Epidermal melanocyte (primary cell): ENCODE results near the gene DNAH7.

Source experiments
- DNase-seq: peaks from one replicate; pipeline ENCODE4 v3.0.0; 2011; ENCODE audit warnings: low spot score; ENCODE audit not compliant: insufficient read length

Gene DNAH7

GRCh38 chr2:195813421-195813820, 255.2 kb downstream of the DNAH7 start:
- no peak for DNase-seq

- no peak for DNase-seq
These were observed 258.1 kb downstream of the DNAH7 start for GRCh38 chr2:195810340-195811098.

- no peak for DNase-seq
These were observed 260.4 kb downstream of the DNAH7 start for GRCh38 chr2:195808189-195808588.

- DNase-seq: no peak
These were observed 263.2 kb downstream of the DNAH7 start for GRCh38 chr2:195805283-195805976.

- DNase-seq: no peak
These were observed 272.8 kb downstream of the DNAH7 start for GRCh38 chr2:195795879-195796278.

- DNase-seq: no peak
These were observed 274.8 kb downstream of the DNAH7 start for GRCh38 chr2:195793881-195794280.

GRCh38 chr2:195782156-195782555, 286.5 kb downstream of the DNAH7 start:
- no peak for DNase-seq

GRCh38 chr2:195779491-195779890, 289.1 kb downstream of the DNAH7 start:
- no peak for DNase-seq

GRCh38 chr2:195769975-195770374, 298.7 kb downstream of the DNAH7 start:
- DNase-seq: no peak

GRCh38 chr2:195768431-195768830, 300.2 kb downstream of the DNAH7 start:
- no peak for DNase-seq

- DNase-seq: no peak
These were observed 301.9 kb downstream of the DNAH7 start for GRCh38 chr2:195766691-195767090.

GRCh38 chr2:195763866-195764265, 304.8 kb downstream of the DNAH7 start:
- DNase-seq: no peak

GRCh38 chr2:195759877-195760276, 308.8 kb downstream of the DNAH7 start:
- no peak for DNase-seq

- no peak for DNase-seq
These were observed 309.8 kb downstream of the DNAH7 start for GRCh38 chr2:195758846-195759245.

GRCh38 chr2:195756218-195756942, 312.3 kb downstream of the DNAH7 start:
- no peak for DNase-seq

GRCh38 chr2:195741191-195741590, 327.4 kb downstream of the DNAH7 start:
- no peak for DNase-seq

GRCh38 chr2:195737511-195738325, 330.9 kb downstream of the DNAH7 start:
- DNase-seq: no peak

GRCh38 chr2:195735347-195735746, 333.3 kb downstream of the DNAH7 start:
- no peak for DNase-seq

GRCh38 chr2:195734931-195735330, 333.7 kb downstream of the DNAH7 start:
- no peak for DNase-seq

GRCh38 chr2:195734395-195734794, 334.2 kb downstream of the DNAH7 start:
- DNase-seq: no peak

GRCh38 chr2:195733831-195734230, 334.8 kb downstream of the DNAH7 start:
- no peak for DNase-seq
